Measurements from ENCODE around the gene NEK11.

NEK11 gene

GRCh38 chr3:131008326-131008725 is 18.4 kb upstream of the NEK11 start:
- Histone ChIP-seq H3K4me3 (ENCODE audit: low read length) (no peak overlapping the region), H3K27ac (ENCODE audit: low read length) (no peak overlapping the region), H3K27me3 (ENCODE audit: insufficient read depth, low read length) (no peaks in the 10 kb centered on the region), H3K36me3 (ENCODE audit: insufficient read depth, low read depth, low read length) (peaks cover 59% of the 10 kb centered on the region), H3K4me1 (ENCODE audit: insufficient read depth, low read length) (no peaks in the 10 kb centered on the region), H3K9me3 (ENCODE audit: insufficient read depth, low read depth, low read length) (no peaks in the 10 kb centered on the region), H3K9ac (ENCODE audit: low read depth, low read length) (no peak overlapping the region)

GRCh38 chr3:131009698-131010097 is 17.0 kb upstream of the NEK11 start:
- no peaks in the 10 kb centered on the region for H3K27me3 ChIP-seq (ENCODE audit: insufficient read depth, low read length)
- no peak overlapping the region for H3K4me3 ChIP-seq (ENCODE audit: low read length)
- H3K4me1 ChIP-seq (ENCODE audit: insufficient read depth, low read length): no peaks in the 10 kb centered on the region
- H3K9ac ChIP-seq (ENCODE audit: low read depth, low read length): no peak overlapping the region
- H3K36me3 ChIP-seq (ENCODE audit: insufficient read depth, low read depth, low read length): peaks cover 70% of the 10 kb centered on the region
- H3K27ac ChIP-seq (ENCODE audit: low read length): no peak overlapping the region
- no peaks in the 10 kb centered on the region for H3K9me3 ChIP-seq (ENCODE audit: insufficient read depth, low read depth, low read length)

- Histone ChIP-seq H3K27me3 (ENCODE audit: insufficient read depth, low read length) (no peaks in the 10 kb centered on the region), H3K9ac (ENCODE audit: low read depth, low read length) (no peak overlapping the region), H3K4me3 (ENCODE audit: low read length) (no peak overlapping the region), H3K9me3 (ENCODE audit: insufficient read depth, low read depth, low read length) (no peaks in the 10 kb centered on the region), H3K4me1 (ENCODE audit: insufficient read depth, low read length) (no peaks in the 10 kb centered on the region), H3K27ac (ENCODE audit: low read length) (no peak overlapping the region), H3K36me3 (ENCODE audit: insufficient read depth, low read depth, low read length) (peaks cover 57% of the 10 kb centered on the region)
Observed at GRCh38 chr3:131018970-131019369, 7.7 kb upstream of the NEK11 start.

GRCh38 chr3:131020122-131020693 is 6.5 kb upstream of the NEK11 start:
- H3K36me3 ChIP-seq (ENCODE audit: insufficient read depth, low read depth, low read length): peaks cover 53% of the 10 kb centered on the region
- no peaks in the 10 kb centered on the region for H3K4me1 ChIP-seq (ENCODE audit: insufficient read depth, low read length)
- H3K9ac ChIP-seq (ENCODE audit: low read depth, low read length): no peak overlapping the region
- no peak overlapping the region for H3K27ac ChIP-seq (ENCODE audit: low read length)
- no peaks in the 10 kb centered on the region for H3K9me3 ChIP-seq (ENCODE audit: insufficient read depth, low read depth, low read length)
- no peaks in the 10 kb centered on the region for H3K27me3 ChIP-seq (ENCODE audit: insufficient read depth, low read length)
- H3K4me3 ChIP-seq (ENCODE audit: low read length): no peak overlapping the region

- Histone ChIP-seq H3K9ac (ENCODE audit: low read depth, low read length) (peak overlapping the region; percentile 84; the same call in 1 of the 2 replicates), H3K9me3 (ENCODE audit: insufficient read depth, low read depth, low read length) (no peaks in the 10 kb centered on the region)
Observed at GRCh38 chr3:131025539-131025938, 1.1 kb upstream of the NEK11 start.

GRCh38 chr3:131028844-131029243 is 2.2 kb downstream of the NEK11 start:
- Histone ChIP-seq H3K4me1 (ENCODE audit: insufficient read depth, low read length) (no peaks in the 10 kb centered on the region), H3K27me3 (ENCODE audit: insufficient read depth, low read length) (no peaks in the 10 kb centered on the region), H3K9ac (ENCODE audit: low read depth, low read length) (no peak overlapping the region), H3K9me3 (ENCODE audit: insufficient read depth, low read depth, low read length) (no peaks in the 10 kb centered on the region), H3K27ac (ENCODE audit: low read length) (no peak overlapping the region), H3K4me3 (ENCODE audit: low read length) (no peak overlapping the region), H3K36me3 (ENCODE audit: insufficient read depth, low read depth, low read length) (peaks cover 10% of the 10 kb centered on the region; the same call in 1 of the 2 replicates)

More at GRCh38 chr3:131025539-131025938, 1.1 kb upstream of the NEK11 start:
- H3K27me3 ChIP-seq (ENCODE audit: insufficient read depth, low read length): no peaks in the 10 kb centered on the region
- no peak overlapping the region for H3K27ac ChIP-seq (ENCODE audit: low read length)
- H3K4me1 ChIP-seq (ENCODE audit: insufficient read depth, low read length): no peaks in the 10 kb centered on the region
- peak overlapping the region; percentile 87 for H3K4me3 ChIP-seq (ENCODE audit: low read length)
- H3K36me3 ChIP-seq (ENCODE audit: insufficient read depth, low read depth, low read length): peaks cover 21% of the 10 kb centered on the region; the same call in 1 of the 2 replicates

GRCh38 chr3:131031660-131032059 is 5.0 kb downstream of the NEK11 start:
- H3K9me3 ChIP-seq (ENCODE audit: insufficient read depth, low read depth, low read length): no peaks in the 10 kb centered on the region
- H3K36me3 ChIP-seq (ENCODE audit: insufficient read depth, low read depth, low read length): no peaks in the 10 kb centered on the region
- H3K4me1 ChIP-seq (ENCODE audit: insufficient read depth, low read length): no peaks in the 10 kb centered on the region
- no peak overlapping the region for H3K9ac ChIP-seq (ENCODE audit: low read depth, low read length)
- no peak overlapping the region for H3K27ac ChIP-seq (ENCODE audit: low read length)
- no peak overlapping the region for H3K4me3 ChIP-seq (ENCODE audit: low read length)
- no peaks in the 10 kb centered on the region for H3K27me3 ChIP-seq (ENCODE audit: insufficient read depth, low read length)

GRCh38 chr3:131033480-131034080 is 6.9 kb downstream of the NEK11 start:
- no peaks in the 10 kb centered on the region for H3K27me3 ChIP-seq (ENCODE audit: insufficient read depth, low read length)
- no peak overlapping the region for H3K27ac ChIP-seq (ENCODE audit: low read length)
- H3K36me3 ChIP-seq (ENCODE audit: insufficient read depth, low read depth, low read length): no peaks in the 10 kb centered on the region
- H3K4me3 ChIP-seq (ENCODE audit: low read length): no peak overlapping the region
- no peak overlapping the region for H3K9ac ChIP-seq (ENCODE audit: low read depth, low read length)
- H3K9me3 ChIP-seq (ENCODE audit: insufficient read depth, low read depth, low read length): no peaks in the 10 kb centered on the region
- no peaks in the 10 kb centered on the region for H3K4me1 ChIP-seq (ENCODE audit: insufficient read depth, low read length)

GRCh38 chr3:131036200-131036816 is 9.6 kb downstream of the NEK11 start:
- no peak overlapping the region for H3K4me3 ChIP-seq (ENCODE audit: low read length)
- H3K27me3 ChIP-seq (ENCODE audit: insufficient read depth, low read length): no peaks in the 10 kb centered on the region
- H3K27ac ChIP-seq (ENCODE audit: low read length): no peak overlapping the region
- no peaks in the 10 kb centered on the region for H3K9me3 ChIP-seq (ENCODE audit: insufficient read depth, low read depth, low read length)
- H3K9ac ChIP-seq (ENCODE audit: low read depth, low read length): no peak overlapping the region
- no peaks in the 10 kb centered on the region for H3K4me1 ChIP-seq (ENCODE audit: insufficient read depth, low read length)
- no peaks in the 10 kb centered on the region for H3K36me3 ChIP-seq (ENCODE audit: insufficient read depth, low read depth, low read length)

- Histone ChIP-seq H3K4me3 (ENCODE audit: low read length) (no peak overlapping the region), H3K9ac (ENCODE audit: low read depth, low read length) (no peak overlapping the region), H3K27ac (ENCODE audit: low read length) (no peak overlapping the region), H3K4me1 (ENCODE audit: insufficient read depth, low read length) (no peaks in the 10 kb centered on the region), H3K27me3 (ENCODE audit: insufficient read depth, low read length) (no peaks in the 10 kb centered on the region), H3K9me3 (ENCODE audit: insufficient read depth, low read depth, low read length) (no peaks in the 10 kb centered on the region), H3K36me3 (ENCODE audit: insufficient read depth, low read depth, low read length) (no peaks in the 10 kb centered on the region)
Observed at GRCh38 chr3:131036986-131037385, 10.3 kb downstream of the NEK11 start.

GRCh38 chr3:131038326-131038725 is 11.6 kb downstream of the NEK11 start:
- H3K9me3 ChIP-seq (ENCODE audit: insufficient read depth, low read depth, low read length): no peaks in the 10 kb centered on the region
- H3K4me3 ChIP-seq (ENCODE audit: low read length): no peak overlapping the region
- H3K27ac ChIP-seq (ENCODE audit: low read length): no peak overlapping the region
- H3K4me1 ChIP-seq (ENCODE audit: insufficient read depth, low read length): no peaks in the 10 kb centered on the region
- H3K27me3 ChIP-seq (ENCODE audit: insufficient read depth, low read length): no peaks in the 10 kb centered on the region
- H3K36me3 ChIP-seq (ENCODE audit: insufficient read depth, low read depth, low read length): no peaks in the 10 kb centered on the region
- H3K9ac ChIP-seq (ENCODE audit: low read depth, low read length): no peak overlapping the region

All from iPS-20b (cell line).